HG02763 (cell line): ENCODE results near the gene SHTN1.

Experiments used
- ATAC-seq: cut with Tn5 transposase; IDR thresholded peaks from one replicate; pipeline ENCODE4 v1.9.1; 2021; ENCODE audit warnings: mild to moderate bottlenecking, moderate library complexity; ENCODE audit not compliant: unreplicated experiment

SHTN1 gene

GRCh38 chr10:116838143-116838725 is 166.8 kb downstream of the SHTN1 start:
- no peak for ATAC-seq

GRCh38 chr10:116836902-116837523 is 168.0 kb downstream of the SHTN1 start:
- no peak for ATAC-seq

- ATAC-seq, result no peak
Measured at GRCh38 chr10:116836083-116836482, 168.9 kb downstream of the SHTN1 start.

- no peak for ATAC-seq
Measured at GRCh38 chr10:116835658-116836057, 169.3 kb downstream of the SHTN1 start.

GRCh38 chr10:116833986-116834985 is 170.7 kb downstream of the SHTN1 start:
- ATAC-seq, result no peak

GRCh38 chr10:116831790-116832189 is 173.2 kb downstream of the SHTN1 start:
- ATAC-seq, result no peak
